GM21381 (cell line): ENCODE measurements around the gene HOXB3.

ENCODE experiments used
- ATAC-seq: cut with Tn5 transposase; IDR thresholded peaks from one replicate; pipeline ENCODE4 v1.9.1; 2021; ENCODE audit warnings: mild to moderate bottlenecking, moderate library complexity; ENCODE audit not compliant: unreplicated experiment

HOXB3 gene

DNA sequence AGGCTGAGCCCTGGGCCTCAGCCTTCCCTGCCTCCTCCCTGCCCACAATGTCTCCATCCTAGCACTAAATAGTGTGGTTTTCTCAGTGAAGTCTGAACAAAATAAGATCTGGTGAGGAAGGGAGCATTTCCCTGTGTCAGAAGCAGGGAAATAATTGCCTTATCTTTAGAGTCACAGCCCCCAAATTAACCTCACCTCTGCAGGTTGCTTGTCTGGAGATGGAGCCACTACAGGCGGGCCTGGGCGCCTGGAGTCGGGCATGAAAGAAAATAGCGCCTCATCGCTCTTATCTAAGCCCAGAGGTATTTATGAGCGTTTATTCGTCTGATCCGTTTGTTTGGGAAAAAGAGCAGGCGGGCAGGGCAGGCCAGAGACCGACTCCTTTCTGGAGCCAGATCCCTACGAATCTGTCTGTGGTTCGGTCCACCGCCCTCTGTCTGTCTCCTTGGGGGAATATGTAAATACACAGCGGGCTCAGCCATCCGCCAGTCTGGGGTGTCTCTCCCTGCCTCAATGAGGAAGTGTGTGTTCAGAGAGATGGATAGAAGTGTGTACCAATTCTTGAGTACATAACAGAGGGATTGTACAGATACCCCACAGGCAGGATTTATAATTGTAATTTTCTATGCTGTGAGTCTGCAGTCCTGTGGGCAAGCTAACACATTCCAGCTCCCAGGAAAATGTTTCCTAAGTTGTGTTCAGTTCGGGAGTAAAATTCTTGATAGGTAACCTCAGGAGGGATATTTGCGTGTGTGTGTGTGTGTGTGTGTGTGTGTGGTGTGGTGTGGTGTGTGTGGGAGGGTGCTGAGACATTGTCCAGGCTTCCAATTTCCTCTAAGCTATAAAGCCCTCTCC, 10.4 kb upstream of the HOXB3 start:
- ATAC-seq = no peak

DNA sequence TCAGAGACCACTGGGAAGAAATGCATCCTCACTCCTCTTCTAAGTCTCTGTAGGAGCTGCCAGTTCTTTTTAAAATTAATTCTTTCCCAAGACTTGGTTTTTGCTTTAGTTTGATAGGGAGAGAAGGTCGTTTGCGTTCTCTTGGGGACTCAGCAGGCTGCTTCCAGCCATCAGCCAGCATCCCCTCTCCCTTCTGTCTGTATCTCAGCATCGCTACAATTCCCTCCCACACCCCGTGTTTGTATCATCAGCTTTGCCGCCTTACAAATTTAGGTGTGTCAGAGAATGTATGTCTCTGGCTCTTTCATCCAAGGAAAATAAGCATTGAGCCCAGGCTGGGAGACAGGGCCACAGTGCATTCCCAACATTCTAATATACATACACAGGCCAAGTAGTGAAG, 9.3 kb upstream of the HOXB3 start:
- no peak for ATAC-seq

DNA sequence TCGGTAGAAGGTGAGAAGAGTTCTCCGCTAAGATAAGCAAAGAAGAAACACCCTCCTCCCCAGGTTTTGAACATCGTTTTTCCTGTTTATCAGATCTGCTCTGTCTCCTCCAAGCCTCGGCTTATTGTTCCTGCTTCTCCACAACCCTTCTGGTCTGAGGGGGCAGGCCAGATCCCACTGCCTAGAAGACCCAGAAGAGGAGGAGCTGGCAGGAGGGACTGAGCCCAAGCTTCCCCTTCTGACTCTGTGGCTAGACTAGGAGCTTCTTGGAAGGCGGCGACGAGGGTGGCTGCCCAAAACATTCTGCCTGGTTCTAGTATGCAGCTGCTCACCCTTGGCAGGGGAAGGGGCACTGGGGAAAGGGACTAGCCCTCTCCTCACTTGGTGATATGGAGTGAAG, 8.7 kb upstream of the HOXB3 start:
- no peak for ATAC-seq

DNA sequence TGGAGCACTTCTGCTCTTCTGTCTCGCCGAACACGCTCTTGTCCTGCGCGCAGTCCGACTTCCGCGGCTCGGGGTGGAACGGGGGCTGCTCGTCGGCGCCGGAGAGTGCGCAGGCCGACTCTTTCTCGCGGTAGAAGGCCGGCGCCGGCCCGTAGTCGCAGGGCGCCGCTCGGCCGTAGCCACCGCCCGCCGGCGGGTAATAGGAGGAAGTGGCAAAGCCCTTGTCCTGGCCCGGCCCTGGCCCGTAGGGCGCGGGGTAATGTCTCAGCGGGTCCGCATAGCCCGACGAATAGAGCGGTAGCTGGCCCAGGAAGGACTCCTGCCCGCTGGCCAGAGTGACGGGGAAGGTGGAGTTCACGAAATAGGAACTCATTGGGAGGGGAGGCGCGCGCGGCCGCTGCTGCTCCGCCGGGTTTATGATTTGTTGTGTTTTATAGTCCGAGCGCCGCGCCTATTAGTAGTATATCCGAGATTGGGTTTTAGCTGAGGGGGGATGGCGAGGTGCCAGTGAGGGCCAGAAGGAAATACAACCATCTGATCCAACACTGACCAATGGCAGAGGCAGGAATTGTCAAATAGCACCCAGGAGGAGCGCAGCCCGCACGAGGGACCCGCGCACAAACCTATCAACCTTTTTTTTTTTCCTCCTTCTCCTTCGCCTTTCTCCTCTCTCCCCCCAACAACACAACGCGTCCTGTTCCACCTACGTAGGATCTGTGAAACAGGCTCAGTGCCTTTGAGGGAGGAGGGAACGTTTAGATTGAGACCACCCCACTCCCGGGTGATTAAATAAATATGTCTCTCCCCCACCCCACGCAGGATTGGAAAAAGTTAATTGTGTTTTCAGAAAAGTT, 8.0 kb upstream of the HOXB3 start:
- ATAC-seq = no peak

DNA sequence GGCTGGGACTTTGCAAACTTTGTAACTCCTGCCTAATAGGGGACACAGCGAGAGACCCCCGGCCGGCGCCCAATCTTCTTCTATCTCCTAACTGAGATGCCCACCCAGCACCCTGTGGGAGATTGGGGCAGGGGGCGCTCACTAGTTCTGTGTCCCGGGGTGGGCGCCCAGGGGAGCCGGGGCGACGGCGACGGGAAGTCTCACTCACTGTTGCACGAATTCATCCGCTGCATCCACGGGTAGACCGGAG, 7.4 kb upstream of the HOXB3 start:
- no peak for ATAC-seq

DNA sequence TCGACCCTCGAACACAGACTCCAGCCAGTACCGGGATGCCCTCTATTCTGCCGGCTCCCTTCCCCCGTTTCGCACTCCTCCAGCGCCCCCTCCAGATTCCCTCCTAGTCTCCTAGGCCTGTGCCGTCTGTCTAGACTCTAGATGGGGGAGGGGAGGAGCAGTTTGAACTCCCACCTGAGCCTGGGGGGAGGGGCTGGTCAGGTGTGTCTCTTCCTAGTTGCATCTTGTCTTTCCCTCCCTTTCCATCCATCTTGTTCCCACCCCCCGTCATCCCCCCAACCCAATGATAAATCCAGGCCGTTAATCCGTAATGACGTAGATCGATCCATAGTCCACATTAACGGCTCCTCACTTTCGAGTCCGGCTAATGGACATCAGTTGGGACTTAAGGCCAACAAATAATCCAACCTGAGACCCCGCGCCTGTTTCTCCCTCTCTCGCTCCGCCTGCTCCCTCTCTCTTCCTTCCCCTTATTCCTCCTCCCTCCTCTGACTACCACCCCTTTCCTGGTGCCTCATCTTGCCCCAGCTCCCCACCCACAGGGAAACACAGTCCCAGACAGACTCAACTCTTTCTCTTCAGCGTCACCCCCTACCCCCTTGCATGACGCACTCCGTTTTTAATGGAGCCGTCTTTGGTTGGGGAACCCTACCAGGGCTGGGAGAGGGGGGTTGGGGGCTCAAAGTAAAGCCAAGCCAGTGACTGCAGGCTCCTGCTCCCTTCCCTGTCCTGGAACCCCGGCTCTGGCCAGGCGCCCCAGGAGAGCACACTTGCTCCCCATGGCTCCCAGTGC, 6.9 kb upstream of the HOXB3 start:
- ATAC-seq = no peak

DNA sequence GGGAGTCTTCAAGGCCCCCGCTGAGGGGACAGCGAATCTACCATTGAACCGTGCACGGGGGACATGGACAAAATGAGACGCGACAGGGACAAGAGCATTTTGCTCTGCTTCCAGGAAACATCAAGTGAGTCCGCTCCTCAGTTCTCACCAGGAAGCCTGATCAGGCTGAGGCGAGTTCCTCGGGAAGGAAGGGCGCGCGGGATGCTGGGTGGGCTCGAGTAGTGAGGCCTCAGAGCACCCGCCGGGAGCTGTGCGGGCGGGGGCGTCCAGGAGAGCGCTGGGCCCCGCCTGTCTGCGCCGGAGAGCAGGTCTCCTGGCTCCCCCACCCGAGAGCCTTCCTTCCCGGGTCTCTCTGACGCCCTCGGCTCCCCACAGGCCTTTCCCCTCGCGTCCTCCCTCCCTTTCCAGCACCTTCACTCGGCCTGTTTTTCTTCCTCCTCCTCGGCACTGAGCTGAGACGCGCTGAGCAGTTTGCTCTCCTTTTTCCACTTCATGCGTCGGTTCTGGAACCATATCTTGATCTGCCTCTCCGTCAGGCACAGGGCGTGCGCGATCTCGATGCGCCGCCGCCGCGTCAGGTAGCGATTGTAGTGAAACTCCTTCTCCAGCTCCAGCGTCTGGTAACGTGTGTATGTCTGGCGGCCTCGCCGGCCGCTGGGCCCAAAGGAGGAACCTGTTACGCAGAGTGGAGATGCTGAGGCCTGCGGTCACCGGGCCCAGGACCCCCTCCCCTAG, 6.1 kb upstream of the HOXB3 start:
- no peak for ATAC-seq

DNA sequence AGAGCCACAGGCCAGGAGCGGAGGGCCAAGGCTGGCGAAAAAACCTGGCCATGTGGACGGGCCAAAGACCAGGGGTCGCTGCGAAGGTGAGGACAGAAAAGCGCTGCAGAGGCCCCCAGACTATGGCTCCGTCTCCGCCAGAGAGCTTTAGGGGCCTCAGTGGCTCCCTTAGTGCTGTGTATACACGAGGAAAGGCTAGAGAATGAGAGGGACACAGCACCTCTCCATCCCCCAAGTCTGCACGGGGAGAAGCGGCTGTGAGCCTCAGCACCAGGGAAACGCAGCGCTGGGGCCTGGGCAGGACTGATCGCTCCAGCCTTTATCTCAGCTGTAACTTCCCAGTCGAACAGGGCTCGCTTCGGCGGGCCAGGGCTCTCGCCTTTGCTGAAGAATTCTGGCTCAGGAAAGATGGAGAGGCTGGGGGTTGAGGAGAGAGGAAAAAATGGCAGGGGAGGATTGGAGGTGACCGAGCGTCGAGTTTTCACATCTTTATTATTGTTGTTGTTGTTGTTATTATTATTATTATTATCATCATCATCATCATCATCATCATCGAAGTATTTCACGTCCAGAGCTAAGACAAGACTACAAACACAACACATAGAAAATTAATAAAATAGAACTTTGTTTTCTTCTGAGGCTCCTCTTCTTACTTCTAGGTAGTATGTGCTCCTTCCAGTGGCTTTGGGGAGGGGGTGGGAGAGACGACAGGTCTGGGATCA, 5.4 kb upstream of the HOXB3 start:
- ATAC-seq = no peak

DNA sequence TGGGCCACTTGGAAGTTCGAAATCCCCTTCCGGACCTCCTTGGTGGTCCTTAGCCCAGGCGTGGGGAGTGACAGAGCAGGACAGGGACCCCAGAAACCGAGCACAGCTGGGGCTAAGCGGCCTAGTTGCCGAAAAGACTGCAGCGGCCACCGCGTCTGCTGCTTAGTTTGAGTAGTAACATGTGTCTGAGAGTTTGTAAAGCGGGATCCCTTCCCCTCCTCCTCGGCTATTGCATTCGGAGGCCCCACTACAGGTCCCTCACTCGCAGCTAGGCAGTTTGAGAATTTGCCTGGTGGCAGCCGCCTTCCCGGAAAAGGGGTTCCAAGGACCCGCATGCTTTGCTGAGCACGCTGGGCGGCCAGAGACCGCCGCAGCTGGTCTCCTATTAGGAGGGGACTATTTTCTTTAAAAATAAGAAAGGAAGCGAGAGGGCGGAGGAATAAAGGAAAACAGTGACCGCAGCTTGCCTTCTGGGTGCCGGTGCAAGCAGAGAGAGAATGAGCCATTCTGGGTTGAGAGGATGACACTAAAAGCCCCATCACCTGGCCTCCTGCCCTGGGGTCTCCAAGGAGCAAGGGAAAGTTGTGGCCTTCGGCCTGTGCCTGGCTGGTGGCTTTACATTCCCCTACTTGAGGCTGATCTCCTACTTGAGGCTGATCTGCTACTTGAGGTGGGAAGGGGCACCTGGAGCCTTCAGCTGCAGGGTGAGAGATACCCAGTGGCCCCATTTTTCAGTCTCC, 4.7 kb upstream of the HOXB3 start:
- no peak for ATAC-seq

DNA sequence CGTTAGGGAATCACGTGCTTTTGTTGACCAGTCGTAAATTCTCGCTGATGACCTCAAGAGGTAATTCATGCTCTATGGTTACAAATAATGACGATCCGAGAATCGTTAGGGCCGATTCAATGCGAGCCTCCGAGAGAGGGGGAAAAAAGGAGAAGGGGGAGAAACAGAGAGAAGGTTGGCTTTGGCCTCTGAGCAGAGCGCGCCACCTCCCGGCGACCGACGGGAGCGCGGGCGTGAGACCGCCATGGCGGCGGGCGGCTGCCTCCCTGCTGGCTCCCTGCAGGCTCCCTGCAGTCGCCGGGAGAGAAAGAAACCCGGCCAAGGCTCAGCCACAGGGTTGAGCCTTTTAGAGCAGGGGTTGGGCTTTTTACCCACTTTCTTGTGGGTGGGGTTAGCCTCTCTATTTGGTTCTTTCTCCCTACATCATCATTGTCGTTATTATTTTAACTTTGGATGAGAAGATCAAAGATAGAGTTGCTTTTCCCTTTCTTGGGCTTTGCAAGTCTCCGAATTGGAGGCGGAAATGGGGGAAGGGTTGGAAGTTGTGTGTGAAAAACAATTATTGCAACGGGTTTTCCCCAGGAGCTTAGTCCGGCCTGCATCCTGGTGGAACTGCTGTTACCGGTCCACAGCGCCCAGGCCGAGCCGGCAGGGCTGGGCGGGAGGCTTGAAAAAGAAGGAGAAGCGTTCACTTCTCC, 3.9 kb upstream of the HOXB3 start:
- ATAC-seq = no peak

DNA sequence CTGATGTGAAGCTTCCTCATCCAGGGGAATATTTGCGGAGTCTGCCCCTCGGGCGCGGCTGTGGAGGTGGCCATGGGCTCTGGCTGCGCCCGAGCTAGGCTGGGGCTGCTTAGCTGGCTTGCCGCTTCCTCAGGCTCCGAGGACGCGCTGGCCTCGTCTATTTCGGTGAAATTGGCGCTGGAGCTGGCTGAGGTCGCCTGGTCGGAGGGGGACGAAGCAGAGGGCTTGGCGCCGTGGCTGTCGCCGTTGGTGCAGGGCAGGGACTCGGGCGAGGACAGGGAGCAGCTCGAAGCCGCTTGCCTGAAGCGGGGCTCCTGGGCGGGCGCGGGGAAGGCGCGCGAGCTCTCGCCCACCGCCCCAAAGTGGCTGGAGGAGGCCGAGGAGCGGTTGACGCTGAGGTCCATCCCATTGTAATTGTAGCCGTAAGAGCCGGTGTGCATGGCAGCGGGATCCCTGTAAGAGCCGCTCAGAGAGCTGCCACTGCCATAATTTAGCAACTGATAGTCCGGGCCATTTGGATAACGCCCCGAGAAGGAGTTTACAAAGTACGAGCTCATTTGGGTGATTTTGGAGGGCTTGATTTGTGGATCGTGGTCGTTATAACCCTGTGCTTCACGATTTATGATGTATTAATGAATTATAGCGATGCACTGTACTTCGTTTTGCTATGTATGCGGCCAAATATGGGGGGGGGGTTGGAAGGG, 3.2 kb upstream of the HOXB3 start, which contains the start of gene HOXB5:
HOXB5 (minus strand) TSS at position 654 of the 704 bp plus-strand sequence; CDS start at position 557, 97 bp downstream.
- no peak for ATAC-seq

DNA sequence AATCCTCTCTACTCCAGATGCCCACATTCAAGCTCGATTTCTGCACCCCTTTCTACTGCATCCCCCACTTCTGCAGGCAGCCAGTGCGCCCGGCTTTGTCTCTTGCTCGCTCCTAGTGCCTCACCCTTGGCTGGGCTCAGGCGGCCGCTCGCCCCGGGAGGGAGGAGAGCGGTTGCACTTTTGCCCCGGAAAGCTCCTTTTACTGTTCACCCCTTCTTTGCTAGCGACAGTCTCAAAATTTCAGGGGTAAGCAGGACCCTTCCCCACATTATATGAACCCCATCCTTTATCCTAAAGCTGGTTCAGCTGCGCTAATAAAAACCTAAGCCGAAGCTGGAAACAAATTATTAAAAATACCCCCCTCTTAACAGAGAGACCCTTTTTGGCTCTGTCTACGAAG, 2.5 kb upstream of the HOXB3 start:
- ATAC-seq = no peak

DNA sequence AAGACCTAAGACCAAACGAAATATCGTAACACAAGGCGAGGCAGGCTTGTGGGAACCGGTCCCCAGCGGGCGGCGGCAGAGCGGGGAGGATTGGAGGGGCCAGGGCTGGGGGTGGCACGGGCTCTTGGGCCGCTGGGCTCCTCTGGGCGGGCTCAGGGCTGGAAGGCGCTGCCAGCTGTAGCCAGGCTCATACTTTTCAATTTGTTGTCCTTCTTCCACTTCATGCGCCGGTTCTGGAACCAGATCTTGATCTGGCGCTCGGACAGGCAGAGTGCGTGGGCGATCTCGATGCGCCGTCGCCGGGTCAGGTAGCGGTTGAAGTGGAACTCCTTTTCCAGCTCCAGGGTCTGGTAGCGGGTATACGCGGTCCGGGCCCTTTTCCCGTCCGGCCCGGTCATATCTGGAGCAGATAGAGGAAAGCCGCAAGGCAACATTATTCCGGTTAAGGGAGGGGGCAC, 2.0 kb upstream of the HOXB3 start:
- no peak for ATAC-seq

DNA sequence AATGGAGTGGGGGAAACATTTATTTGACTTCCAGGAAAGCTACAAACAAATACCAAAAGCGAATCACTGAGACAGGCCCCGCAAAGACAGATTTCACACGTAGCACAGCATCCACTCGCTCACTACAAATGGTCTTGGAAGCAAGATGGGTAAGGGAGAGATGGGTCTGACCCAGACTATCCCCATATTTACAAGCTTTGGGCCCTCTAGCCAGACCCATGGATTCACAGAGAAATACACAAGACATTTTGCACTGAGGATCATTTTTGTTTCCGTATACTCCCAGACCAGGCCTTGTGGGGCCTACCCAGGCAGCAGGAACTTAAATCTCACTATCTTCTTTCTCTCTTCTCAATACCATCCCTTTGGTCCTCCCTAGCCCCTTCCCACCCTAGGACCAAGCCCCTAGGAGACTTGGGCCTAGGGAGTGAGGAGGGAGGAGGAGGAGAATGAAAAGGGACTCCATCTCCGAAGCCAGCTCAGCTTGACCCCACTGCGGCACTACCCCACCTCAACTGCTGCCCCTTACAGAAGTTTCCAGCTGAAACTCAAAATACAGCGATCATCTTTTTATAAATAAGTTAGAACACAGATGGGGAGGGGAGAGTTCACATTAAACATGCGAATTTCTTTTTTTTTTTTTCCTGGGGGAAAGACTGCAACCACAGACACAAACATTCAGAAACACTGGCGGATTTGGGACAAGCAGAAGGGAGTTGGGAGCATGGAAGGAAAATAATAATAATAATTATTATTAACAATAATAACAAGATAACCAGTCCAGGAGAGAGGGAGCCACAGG, 1.4 kb upstream of the HOXB3 start:
- ATAC-seq = no peak

DNA sequence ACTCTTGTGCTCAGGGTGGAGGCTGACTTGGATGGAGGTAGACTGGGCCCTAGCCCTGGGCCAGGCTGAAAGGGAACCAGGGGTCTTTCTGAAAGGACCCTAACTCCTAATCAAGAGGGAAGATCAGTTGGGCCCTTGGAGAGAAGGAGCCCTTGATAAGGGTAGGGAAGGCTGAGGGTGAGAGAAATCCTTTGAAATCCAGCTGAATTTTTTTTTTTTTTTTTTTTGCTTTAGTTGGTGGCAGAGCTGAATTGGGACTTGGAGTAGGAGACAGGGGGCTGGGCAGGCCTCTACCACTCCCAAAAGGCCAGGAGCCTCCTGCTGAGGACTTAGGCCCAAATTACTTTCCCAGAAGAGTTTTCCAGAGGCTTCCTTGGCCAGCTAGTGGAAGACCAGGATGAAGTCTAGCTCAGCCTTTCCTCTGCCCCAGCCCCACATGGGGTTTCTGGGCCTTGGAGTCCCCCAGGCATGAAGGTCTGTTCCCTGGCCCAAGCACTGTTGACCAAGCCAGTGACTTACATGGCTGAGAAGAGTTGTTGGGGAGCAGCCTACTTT, 643 bp upstream of the HOXB3 start:
- no peak for ATAC-seq

DNA sequence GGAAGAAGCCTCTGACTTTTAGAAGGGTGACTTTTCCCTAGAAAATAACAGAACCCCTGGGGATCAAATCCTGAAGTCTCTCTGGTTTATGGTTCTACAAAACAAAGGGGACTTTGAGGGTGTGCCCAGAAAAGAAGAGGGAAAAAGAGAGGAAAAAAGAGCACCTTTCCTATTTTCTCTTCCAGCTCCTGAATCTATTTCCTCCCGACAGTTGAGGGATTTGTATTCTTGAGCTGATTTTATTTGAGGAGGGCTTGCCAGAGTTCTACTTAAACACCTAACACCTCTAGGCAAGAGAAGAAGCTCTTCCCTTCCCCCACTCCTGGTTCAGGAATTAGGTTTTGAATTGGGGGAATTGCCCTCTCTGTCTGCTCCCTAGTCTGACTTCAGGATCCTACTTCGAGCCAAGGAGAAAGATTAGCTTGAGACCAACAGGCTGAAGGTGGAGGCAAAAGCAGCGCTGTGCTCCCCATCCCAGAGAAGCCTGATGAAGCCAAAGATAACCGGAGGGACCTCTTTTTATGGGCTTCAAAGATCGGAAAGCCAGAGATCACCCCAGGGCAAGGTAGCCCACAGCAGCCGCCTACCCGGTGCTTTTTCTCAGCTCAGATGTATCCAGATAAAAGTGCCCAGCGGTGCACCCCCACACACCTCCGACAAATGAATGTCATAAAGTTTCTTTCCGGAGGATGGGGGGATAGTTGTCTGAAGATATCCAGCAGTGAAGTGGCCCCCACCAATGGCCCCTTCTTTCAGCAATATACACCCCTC, 796 bp downstream of the HOXB3 start:
- ATAC-seq = no peak
